IMR-90 (cell line): Measurements from ENCODE around the gene PLEKHS1. TPM values are rescaled to one million over a fixed set of nuclear protein-coding genes. Genes with fewer than 3 reads are reported as not detected.

Experiments
- ATAC-seq: fragments of 200-7000 bp; cut with Tn5 transposase; 2 replicates; pipeline ENCODE4 v1.9.1; 2020; ENCODE audit warnings: low read depth, mild to moderate bottlenecking, moderate library complexity
- BruUV-seq: library from RNA; stranded (reverse); fragments of 400-500 nt; replicated peaks from 2 replicates; lab custom pipeline; 2021; lab: Mats Ljungman, UMichigan
- CTCF ChIA-PET: fragments of 300-600 bp; formaldehyde crosslinking; extraction: SDS; loops from one replicate; lab custom pipeline; 2021; ENCODE audit warnings: antibody characterized with exemption; lab: Yijun Ruan, JAX
- POLR2A ChIA-PET: fragments of 300-600 bp; sonication (Branson Sonifier 250); formaldehyde crosslinking; loops from one replicate; lab custom pipeline; 2022; ENCODE audit warnings: antibody characterized with exemption; ENCODE audit not compliant: unreplicated experiment; lab: Charles Lee
- DNase-seq: peaks from one replicate; pipeline ENCODE4 v3.0.0; 2013
- H2AFZ ChIP-seq: replicated peaks from 2 replicates; pipeline ENCODE3; 2013; ENCODE audit warnings: low read length, mild to moderate bottlenecking; ENCODE audit not compliant: poor library complexity
- H2AK5ac ChIP-seq: 2 replicates; pipeline ENCODE4 v1.6.1; 2013; ENCODE audit warnings: low read depth, low read length, inconsistent platforms
- H2AK9ac ChIP-seq: replicated peaks from 2 replicates; pipeline ENCODE3; 2013; ENCODE audit warnings: mild to moderate bottlenecking, low read depth, low read length, moderate library complexity; ENCODE audit not compliant: poor library complexity
- H2BK120ac ChIP-seq: 2 replicates; pipeline ENCODE4 v1.6.1; 2013; ENCODE audit warnings: low read depth, low read length, inconsistent platforms
- H2BK15ac ChIP-seq: 3 replicates; pipeline ENCODE4 v1.6.1; 2013; ENCODE audit warnings: low read depth, low read length, inconsistent platforms
- H2BK20ac ChIP-seq: 2 replicates; pipeline ENCODE4 v1.6.1; 2013; ENCODE audit warnings: low read depth, mild to moderate bottlenecking, inconsistent platforms, low read length, moderate library complexity
- H2BK5ac ChIP-seq: 2 replicates; pipeline ENCODE4 v1.6.1; 2013; ENCODE audit warnings: mild to moderate bottlenecking, low read depth, low read length, inconsistent platforms; ENCODE audit not compliant: poor library complexity, severe bottlenecking
- H3K14ac ChIP-seq: replicated peaks from 2 replicates; pipeline ENCODE4 v1.6.1; 2013; ENCODE audit warnings: low read depth, low read length, inconsistent platforms
- H3K18ac ChIP-seq: 2 replicates; pipeline ENCODE4 v1.6.1; 2013; ENCODE audit warnings: low read depth, low read length, control low read depth
- H3K23ac ChIP-seq: 2 replicates; pipeline ENCODE4 v1.6.1; 2013; ENCODE audit warnings: low read depth, low read length, inconsistent platforms
- H3K27ac ChIP-seq: 2 replicates; pipeline ENCODE4 v1.5.1; 2013; ENCODE audit warnings: mild to moderate bottlenecking, control low read depth, low read length; ENCODE audit not compliant: insufficient read depth
- H3K27me3 ChIP-seq: 2 replicates; pipeline ENCODE4 v1.6.1; 2013; ENCODE audit warnings: low read length; ENCODE audit not compliant: control insufficient read depth, insufficient read depth
- H3K36me3 ChIP-seq: 2 replicates; pipeline ENCODE4 v1.6.1; 2013; ENCODE audit warnings: low read length, mixed read lengths; ENCODE audit not compliant: control insufficient read depth, insufficient read depth
- H3K4ac ChIP-seq: 2 replicates; pipeline ENCODE4 v1.6.1; 2013; ENCODE audit warnings: low read depth, low read length, inconsistent platforms
- H3K4me1 ChIP-seq: 2 replicates; pipeline ENCODE4 v1.6.1; 2013; ENCODE audit warnings: low read length, mixed read lengths; ENCODE audit not compliant: control insufficient read depth, insufficient read depth
- H3K4me2 ChIP-seq: 2 replicates; pipeline ENCODE4 v1.6.1; 2013; ENCODE audit warnings: low read depth, mild to moderate bottlenecking, control low read depth, low read length, moderate library complexity
- H3K4me3 ChIP-seq: 2 replicates; pipeline ENCODE4 v1.5.1; 2013; ENCODE audit warnings: low read depth, mild to moderate bottlenecking, control low read depth, low read length, moderate library complexity; ENCODE audit not compliant: insufficient read depth
- H3K56ac ChIP-seq: 2 replicates; pipeline ENCODE4 v1.6.1; 2013; ENCODE audit warnings: low read length, inconsistent platforms; ENCODE audit not compliant: insufficient read depth; ENCODE audit errors: extremely low read depth
- H3K79me1 ChIP-seq, 2 experiments: 2 replicates each; pipeline ENCODE4 v1.6.1; 2013; ENCODE audit warnings: low read length in 2 of 2, inconsistent platforms in 1 of 2, low read depth in 1 of 2
- H3K9ac ChIP-seq: 2 replicates; pipeline ENCODE4 v1.6.1; 2013; ENCODE audit warnings: low read depth, low read length, control low read depth
- H3K9me1 ChIP-seq: 2 replicates; pipeline ENCODE4 v1.6.1; 2013; ENCODE audit warnings: low read length, inconsistent platforms; ENCODE audit not compliant: insufficient read depth
- H3K9me3 ChIP-seq: 2 replicates; pipeline ENCODE4 v1.6.1; 2013; ENCODE audit warnings: low read length; ENCODE audit not compliant: control insufficient read depth, insufficient read depth
- H4K20me1 ChIP-seq: 2 replicates; pipeline ENCODE4 v1.6.1; 2013; ENCODE audit warnings: low read length, inconsistent platforms; ENCODE audit not compliant: insufficient read depth
- H4K5ac ChIP-seq: 2 replicates; pipeline ENCODE4 v1.6.1; 2013; ENCODE audit warnings: mild to moderate bottlenecking, low read depth, low read length, control low read depth
- H4K8ac ChIP-seq, 2 experiments: 2 replicates each; pipeline ENCODE4 v1.6.1; 2013; ENCODE audit warnings: low read depth in 2 of 2, low read length in 2 of 2, control low read depth in 1 of 2, inconsistent platforms in 1 of 2
- H4K91ac ChIP-seq: 2 replicates; pipeline ENCODE4 v1.6.1; 2013; ENCODE audit warnings: low read depth, low read length, inconsistent platforms; ENCODE audit not compliant: insufficient read depth
- CEBPB ChIP-seq: IDR thresholded peaks from 2 replicates; pipeline ENCODE4 v1.6.1; 2012; ENCODE audit warnings: low read depth, low read length, improper control_type of control experiment
- CHD1 ChIP-seq: IDR thresholded peaks from 2 replicates; pipeline ENCODE4 v1.6.1; 2012; ENCODE audit warnings: low read depth, low read length, improper control_type of control experiment
- MAZ ChIP-seq: IDR thresholded peaks from 2 replicates; pipeline ENCODE4 v1.6.1; 2012; ENCODE audit warnings: low read depth, mild to moderate bottlenecking, low read length, improper control_type of control experiment, moderate library complexity, borderline replicate concordance
- RAD21 ChIP-seq: IDR thresholded peaks from 2 replicates; pipeline ENCODE4 v1.6.1; 2012; ENCODE audit warnings: low read length, improper control_type of control experiment
- WGBS, 2 experiments: methylation state at CpG; one replicate each; pipeline versions ENCODE4 v1.1.5 to v1.1.7; 2013; ENCODE audit warnings: missing lambda C conversion rate in 2 of 2; ENCODE audit not compliant: insufficient read length in 1 of 2; ENCODE audit errors: extremely low coverage in 2 of 2; 5-methylcytosine and 5-hydroxymethylcytosine counted together
- dilution Hi-C: fragments of 300-500 bp; cut with HindIII; formaldehyde crosslinking; loops from one replicate; pipeline ENCODE4 v1.14.3; 2018; ENCODE audit warnings: low sequenced_read_pairs; ENCODE audit not compliant: unreplicated experiment
- in situ Hi-C: fragments of 300-500 bp; cut with MboI; formaldehyde crosslinking; loops from 3 replicates; pipeline ENCODE4 v1.14.3; 2019; ENCODE audit warnings: low sequenced_read_pairs, inconsistent platforms, mixed read lengths
- intact Hi-C: fragments of 100-400 bp; cut with micrococcal nuclease; formaldehyde crosslinking; loops from 2 replicates; pipeline ENCODE4 v1.10.0; 2022
- polyA plus RNA-seq, 3 experiments: library from polyadenylated mRNA; depleted of rRNA; stranded (reverse); fragments of >200 nt; gene quantifications; 2 replicates each; pipeline ENCODE4 v1.2.3, GENCODE V29; 2012; ENCODE audit warnings: low replicate concordance in 1 of 3
- total RNA-seq: library from RNA; depleted of rRNA; stranded (reverse); fragments of >200 nt; gene quantifications from 2 replicates; pipeline ENCODE4 v1.2.3, GENCODE V29; 2012
- TF ChIP-seq, protein P1 (sequence below): fragments of 150-350 bp; IDR thresholded peaks from 2 replicates; pipeline ENCODE4 v1.6.1; 2016; ENCODE audit warnings: low read depth, mild to moderate bottlenecking, low read length, moderate library complexity, borderline replicate concordance
- TF ChIP-seq, protein P2 (sequence below): conservative IDR thresholded peaks from 2 replicates; pipeline ENCODE4 v1.5.1; 2012; ENCODE audit warnings: mild to moderate bottlenecking, low read depth, low read length, improper control_type of control experiment

PLEKHS1 gene
- total and polyA plus RNA-seq, 2 of the 4 experiments (the other 2 are of a cell fraction): not detected

DNA sequence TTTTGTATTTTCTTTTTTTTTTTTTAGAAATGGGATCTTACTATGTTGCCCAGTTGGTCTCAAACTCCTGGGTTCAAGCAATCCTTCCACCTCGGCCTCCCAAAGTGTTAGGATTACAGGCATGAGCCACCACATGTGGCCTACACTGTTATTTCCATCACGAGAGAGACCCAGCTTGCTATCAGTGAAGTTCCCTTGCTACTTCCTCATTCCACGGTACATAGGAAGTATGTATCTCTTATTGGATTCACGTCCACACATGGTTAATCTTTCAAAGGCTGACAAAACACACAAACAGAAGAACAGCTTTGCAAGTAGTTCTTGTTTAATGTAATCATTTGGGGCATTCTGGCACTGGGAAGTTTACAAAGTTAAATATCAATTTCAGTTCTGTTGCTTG, 51.5 kb downstream of the PLEKHS1 start:
- Histone ChIP-seq H3K79me1 (no peaks in the 10 kb centered on the region), H2AK9ac (no peak overlapping the region), H3K4ac (no peak overlapping the region), H2BK5ac (no peak overlapping the region), H2BK120ac (no peak overlapping the region), H4K8ac (no peak overlapping the region), H3K36me3 (no peaks in the 10 kb centered on the region), H3K4me1 (no peaks in the 10 kb centered on the region; the same call in 1 of the 2 replicates), H3K23ac (no peak overlapping the region), H3K18ac (no peak overlapping the region), H2BK15ac (no peak overlapping the region), H2AFZ (no peak overlapping the region), H3K4me3 (no peak overlapping the region), H3K14ac (no peak overlapping the region), H4K20me1 (no peaks in the 10 kb centered on the region), H3K9me3 (peaks cover 2% of the 10 kb centered on the region; the same call in 1 of the 2 replicates), H2AK5ac (no peak overlapping the region), H2BK20ac (no peak overlapping the region), H4K91ac (no peak overlapping the region), H3K4me2 (no peak overlapping the region), H3K56ac (no peak overlapping the region), H3K27me3 (peaks cover 16% of the 10 kb centered on the region), H3K9me1 (no peaks in the 10 kb centered on the region), H4K5ac (no peak overlapping the region), H3K9ac (no peak overlapping the region), H3K27ac (no peak overlapping the region)
- in situ Hi-C loops (no loop called here), intact Hi-C loops (loop anchor here (10.0 kb wide), 1 partner anchor 1322 kb away; no protein-coding TSS in a partner anchor), dilution Hi-C loops (no loop called here)
- DNase-seq: peak; percentile 2
- 83% methylated on average over 1 of the region's 4 CpGs; no CpG with 5 or more reads in 1 of the 2 experiments for WGBS, 2 experiments
- ChIA-PET CTCF (interaction anchor here (0.6 to 1.8 kb wide), 3 partner anchors 55 to 304 kb away, joined by 3 to 7 read pairs (median 3); no protein-coding TSS in a partner anchor), POLR2A (no interaction called here)
- BruUV-seq: no TSS peak
- ATAC-seq: no peak; the same call in 1 of the 2 replicates
- TF ChIP-seq RAD21 (no peak), CEBPB (no peak), MAZ (no peak), CHD1 (no peak)
- TF ChIP-seq, protein P1, sequence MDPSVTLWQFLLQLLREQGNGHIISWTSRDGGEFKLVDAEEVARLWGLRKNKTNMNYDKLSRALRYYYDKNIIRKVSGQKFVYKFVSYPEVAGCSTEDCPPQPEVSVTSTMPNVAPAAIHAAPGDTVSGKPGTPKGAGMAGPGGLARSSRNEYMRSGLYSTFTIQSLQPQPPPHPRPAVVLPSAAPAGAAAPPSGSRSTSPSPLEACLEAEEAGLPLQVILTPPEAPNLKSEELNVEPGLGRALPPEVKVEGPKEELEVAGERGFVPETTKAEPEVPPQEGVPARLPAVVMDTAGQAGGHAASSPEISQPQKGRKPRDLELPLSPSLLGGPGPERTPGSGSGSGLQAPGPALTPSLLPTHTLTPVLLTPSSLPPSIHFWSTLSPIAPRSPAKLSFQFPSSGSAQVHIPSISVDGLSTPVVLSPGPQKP: no peak
- TF ChIP-seq, protein P2, sequence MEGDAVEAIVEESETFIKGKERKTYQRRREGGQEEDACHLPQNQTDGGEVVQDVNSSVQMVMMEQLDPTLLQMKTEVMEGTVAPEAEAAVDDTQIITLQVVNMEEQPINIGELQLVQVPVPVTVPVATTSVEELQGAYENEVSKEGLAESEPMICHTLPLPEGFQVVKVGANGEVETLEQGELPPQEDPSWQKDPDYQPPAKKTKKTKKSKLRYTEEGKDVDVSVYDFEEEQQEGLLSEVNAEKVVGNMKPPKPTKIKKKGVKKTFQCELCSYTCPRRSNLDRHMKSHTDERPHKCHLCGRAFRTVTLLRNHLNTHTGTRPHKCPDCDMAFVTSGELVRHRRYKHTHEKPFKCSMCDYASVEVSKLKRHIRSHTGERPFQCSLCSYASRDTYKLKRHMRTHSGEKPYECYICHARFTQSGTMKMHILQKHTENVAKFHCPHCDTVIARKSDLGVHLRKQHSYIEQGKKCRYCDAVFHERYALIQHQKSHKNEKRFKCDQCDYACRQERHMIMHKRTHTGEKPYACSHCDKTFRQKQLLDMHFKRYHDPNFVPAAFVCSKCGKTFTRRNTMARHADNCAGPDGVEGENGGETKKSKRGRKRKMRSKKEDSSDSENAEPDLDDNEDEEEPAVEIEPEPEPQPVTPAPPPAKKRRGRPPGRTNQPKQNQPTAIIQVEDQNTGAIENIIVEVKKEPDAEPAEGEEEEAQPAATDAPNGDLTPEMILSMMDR: no peak
